HG03103 (cell line): ENCODE data around the gene RBP5.

ENCODE experiments used
- ATAC-seq: cut with Tn5 transposase; IDR thresholded peaks from one replicate; pipeline ENCODE4 v1.9.1; 2021; ENCODE audit warnings: low read depth; ENCODE audit not compliant: unreplicated experiment

Gene RBP5

GRCh38 chr12:7128681-7129286 lies at the start of gene RBP5:
RBP5 (minus strand) TSS chr12:7128889; CDS start chr12:7128775, 114 bp downstream.
- no peak for ATAC-seq

DNA sequence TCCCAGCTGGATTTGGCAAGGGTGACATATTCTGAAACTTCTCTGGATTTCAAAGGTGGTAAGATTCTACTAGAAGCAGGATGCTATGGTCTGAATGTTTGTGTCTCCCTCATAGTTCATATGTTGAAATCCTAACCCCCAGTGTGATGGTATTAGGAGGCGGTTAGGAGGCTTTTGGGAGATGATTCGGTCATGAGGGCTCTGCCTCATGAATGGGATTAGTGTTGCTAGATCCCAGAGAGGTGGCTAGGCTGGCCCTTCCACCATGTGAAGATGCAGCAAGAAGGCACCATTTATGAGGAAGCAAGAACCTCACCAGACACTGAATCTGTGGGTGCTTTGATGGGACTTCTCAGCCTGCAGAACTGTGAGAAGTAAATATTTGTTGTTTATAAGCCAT lies 49.8 kb upstream of the RBP5 start:
- ATAC-seq, result no peak

DNA sequence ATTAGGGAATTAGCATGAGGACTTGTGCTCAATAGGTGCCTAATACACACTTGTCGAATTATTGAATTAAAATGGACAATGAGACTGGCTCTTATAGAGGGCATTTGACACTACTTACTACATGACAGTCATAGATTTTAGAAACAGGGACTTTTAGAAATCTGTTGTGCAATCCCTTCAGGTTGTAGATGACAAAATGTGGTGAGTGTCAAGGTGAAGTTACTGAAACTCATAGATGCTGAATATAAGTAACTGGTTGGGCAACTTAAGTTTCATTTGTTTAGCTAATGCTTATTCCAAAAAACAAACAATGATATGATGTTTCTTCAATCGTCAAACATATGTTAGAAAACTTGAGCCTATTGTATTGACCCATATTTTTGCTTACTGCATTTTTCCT lies 47.9 kb upstream of the RBP5 start:
- no peak for ATAC-seq

DNA sequence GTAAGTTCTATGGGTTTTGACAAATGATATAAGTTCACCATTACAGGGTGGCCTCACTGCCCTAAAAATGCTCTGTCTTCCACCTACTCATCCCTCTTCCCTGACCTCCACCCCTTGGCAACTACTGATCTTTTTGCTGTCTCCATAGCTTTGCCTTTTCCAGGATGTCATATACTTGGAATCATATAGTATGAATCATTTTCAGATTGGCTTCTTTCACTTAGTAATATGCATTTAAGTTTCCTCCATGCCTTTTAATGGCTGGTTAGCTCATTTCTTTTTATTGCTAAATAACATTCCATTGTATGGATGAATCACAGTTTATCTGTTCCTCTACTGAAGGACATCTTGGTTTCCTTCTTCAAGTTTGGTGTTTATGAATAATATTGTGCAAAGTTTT lies 46.8 kb upstream of the RBP5 start:
- no peak for ATAC-seq

- ATAC-seq, result no peak
Measured at GRCh38 chr12:7171854-7172253, 43.2 kb upstream of the RBP5 start.

DNA sequence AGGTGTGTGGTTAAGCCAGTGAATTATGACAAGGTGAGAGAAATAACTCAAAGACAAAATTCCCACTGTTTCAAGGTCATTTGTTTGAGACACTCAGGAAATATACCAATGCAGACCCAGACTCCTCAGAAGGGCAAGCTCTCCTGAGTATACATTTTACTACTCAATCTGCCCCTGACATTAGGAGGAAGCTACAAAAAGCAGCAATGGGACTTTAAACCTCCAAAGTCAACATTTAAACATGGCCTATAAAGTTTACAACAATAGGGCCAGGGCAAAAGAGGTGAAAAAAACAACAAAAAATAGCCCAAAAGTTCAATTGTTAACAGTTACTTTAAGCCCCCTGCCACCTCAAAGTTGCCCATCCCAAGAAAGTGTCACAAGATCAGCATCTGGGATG lies 41.3 kb upstream of the RBP5 start:
- ATAC-seq, result no peak

- ATAC-seq, result no peak
Measured at GRCh38 chr12:7162691-7163114, 34.0 kb upstream of the RBP5 start.

DNA sequence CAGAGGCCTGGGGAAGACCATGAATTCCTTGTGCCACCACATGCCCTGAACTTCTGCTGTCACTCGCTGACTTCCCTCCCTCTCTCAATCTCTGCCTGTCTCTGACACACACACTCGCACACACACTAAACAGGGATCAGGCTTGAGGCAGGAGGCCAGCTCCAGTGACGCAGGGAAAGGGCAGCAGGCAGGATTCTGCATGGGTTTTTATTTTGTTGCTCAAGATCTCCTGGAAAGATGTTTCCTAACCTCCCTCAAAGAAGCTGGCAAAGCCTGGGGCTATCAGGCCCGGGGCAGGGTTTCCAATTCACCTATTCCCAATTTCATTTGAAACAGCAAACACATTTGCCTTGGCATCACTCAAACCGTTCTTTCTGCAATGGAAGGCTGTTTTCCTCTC lies 33.1 kb upstream of the RBP5 start:
- ATAC-seq, result no peak

- no peak for ATAC-seq
Measured at GRCh38 chr12:7161327-7161726, 32.6 kb upstream of the RBP5 start.

GRCh38 chr12:7160183-7160582 lies 31.5 kb upstream of the RBP5 start:
- no peak for ATAC-seq

DNA sequence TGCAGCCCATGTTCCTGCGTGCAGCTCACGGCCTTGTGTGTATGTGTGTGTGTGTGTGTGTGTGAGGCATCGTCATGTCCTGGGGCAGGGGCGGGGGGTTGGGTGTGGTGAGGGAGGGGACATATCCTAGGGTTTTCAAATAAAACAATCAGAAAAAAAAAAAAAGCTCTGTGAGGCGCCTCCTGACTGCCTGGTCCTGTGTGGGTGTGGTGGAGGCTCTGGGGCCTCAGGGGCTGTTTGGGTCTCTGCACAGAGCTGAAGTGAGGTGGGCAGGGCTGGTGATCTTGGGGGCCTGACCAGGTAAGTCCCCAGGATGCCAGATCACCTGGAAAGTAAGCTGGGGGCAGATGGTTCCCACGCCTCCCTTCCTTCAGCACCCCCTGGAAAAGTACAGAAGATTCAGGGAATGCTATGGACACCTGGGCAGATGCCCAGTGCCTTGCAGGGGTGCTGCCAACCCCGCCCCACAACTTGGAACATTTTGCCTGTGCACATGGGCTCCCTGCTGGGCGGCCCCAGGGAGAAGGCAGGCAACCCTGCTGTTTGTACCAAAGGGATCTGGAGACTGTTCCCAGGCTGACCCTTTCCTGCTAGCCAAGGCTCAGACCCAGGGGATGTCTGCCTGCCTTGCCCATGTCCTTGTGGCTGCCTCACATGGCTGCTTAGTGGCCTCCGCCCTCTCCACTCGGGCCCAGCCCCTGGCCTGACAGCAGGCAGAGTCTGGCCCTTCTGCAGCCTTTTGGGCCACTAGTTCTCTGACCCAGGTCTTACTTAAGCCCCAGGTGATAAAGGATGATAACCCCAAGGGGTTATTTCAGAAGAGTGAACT lies 30.3 kb upstream of the RBP5 start:
- no peak for ATAC-seq

DNA sequence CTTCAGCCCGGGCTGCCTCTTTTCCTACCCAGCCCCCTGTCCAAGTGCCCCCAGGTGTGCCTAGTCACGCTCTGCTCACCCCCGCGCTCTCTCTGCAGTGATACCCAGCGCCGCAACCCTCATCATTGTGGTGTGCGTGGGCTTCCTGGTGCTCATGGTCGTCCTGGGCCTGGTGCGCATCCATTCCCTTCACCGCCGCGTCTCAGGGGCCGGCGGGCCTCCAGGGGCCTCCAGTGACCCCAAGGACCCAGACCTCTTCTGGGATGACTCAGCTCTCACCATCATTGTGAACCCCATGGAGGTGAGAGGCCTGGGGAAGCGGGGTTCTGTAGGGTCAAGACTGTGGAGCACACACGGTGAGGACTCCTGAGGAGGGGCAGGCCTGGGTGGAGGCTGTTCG lies 28.7 kb upstream of the RBP5 start:
- no peak for ATAC-seq

- no peak for ATAC-seq
Measured at GRCh38 chr12:7156259-7157197, 27.8 kb upstream of the RBP5 start.

DNA sequence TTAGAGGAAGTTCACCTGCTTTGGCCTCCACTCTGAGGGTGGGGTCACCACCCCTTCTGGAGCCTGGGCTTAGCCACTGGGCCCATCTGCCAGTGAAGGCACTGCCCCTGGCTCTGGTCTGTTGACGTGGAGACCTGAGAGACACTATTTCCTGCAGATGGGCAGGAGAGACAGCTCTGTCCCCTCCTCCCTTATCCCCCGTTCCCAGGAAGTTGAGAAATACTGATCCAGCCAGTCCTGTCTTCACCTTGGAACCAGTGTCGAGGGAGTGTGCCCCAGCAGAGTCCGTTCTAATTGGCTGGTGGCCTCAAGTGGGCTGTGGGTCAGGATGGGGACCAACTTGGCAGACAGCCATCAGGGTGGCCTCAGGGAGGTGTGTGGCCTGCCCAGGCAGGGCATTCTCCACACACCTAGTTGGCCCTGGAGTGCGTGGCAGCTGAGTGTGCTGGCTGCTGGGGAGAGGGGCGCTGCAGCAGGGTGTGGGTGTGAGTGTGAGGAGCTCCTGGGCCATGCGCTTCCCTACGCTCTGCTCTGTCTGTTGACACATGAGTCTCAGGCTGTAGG lies 26.9 kb upstream of the RBP5 start:
- no peak for ATAC-seq

GRCh38 chr12:7154901-7155470 lies 26.3 kb upstream of the RBP5 start:
- no peak for ATAC-seq

DNA sequence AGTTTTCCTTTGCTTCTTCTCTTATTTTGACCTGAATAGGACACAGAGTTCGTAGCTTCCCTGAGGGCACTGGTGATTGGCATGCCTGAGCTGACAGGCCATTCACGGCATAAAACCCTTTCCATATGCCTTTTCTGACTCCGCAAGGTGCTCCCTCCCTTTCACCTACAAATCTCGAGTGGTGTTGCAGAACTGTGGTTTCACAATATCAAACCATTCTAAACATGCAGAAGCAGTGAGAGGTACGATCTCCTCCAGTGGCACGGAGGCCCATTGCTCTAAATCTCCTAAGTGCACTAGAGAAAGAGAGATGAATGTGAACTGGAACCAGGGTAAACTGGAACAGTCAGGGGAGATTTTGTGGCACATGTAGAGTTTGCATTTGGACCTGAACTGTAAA lies 25.4 kb upstream of the RBP5 start:
- ATAC-seq, result no peak

DNA sequence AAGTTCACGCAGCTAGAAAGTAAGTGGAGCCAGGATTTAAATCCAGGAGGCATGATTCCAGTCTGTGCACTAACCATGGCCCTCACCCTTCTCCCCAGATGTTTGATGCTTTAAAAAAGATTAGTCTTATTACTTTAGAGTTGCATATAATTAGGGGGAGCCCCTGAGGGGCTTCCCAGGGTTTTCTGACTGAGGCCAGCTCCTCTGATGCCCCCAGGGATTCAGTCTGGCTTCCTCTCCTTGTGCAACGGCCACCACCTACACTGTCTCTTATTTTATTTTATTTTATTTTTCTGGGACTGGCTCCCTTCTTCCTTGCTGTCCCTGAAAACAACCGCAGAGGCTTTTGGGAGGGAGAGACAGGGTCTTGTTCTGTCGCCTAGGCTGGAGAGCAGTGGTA lies 24.1 kb upstream of the RBP5 start:
- no peak for ATAC-seq

- no peak for ATAC-seq
Measured at GRCh38 chr12:7151532-7151931, 22.8 kb upstream of the RBP5 start.

DNA sequence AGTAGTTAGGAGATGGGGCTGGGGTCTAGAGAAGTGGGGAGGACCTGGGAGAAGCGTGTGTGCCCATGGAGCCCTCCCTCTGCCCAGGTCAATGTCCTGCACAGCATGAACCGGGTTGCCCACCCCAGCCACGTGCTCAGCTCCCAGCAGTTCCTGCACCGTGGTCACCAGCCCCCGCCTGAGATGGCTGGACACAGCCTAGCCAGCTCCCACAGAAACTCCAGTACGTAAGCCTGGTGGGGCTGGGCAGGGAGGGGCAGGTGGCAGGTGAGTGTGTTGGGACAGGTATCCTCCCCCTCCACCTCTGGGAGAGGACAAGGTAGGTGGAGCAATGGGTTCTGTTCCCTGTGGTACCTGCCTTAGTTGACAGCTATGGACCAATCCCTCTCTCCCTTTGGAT lies 22.2 kb upstream of the RBP5 start:
- ATAC-seq, result no peak

DNA sequence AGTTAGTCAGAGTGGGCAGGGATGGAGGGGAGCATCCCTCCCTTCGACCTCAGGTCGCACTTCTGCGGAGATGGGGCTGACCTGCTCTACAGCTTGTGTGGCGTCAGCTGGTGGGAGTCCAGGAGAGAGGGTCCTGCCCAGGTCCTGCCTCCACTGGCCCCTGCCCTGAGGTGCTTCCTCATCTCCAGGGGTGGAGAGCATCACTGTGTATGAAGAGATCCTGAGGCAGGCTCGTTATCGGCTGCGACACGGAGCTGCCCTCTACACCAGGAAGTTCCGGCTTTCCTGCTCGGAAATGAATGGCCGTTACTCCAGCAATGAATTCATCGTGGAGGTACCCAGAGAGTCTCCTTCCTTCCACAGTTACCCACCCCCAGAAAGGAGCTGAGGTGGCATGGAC lies 21.7 kb upstream of the RBP5 start:
- ATAC-seq, result no peak

GRCh38 chr12:7146906-7147305 lies 18.2 kb upstream of the RBP5 start:
- ATAC-seq, result no peak
